ENCODE measurements around the gene FMN1. TPM values are rescaled to one million over a fixed set of nuclear protein-coding genes. Genes with fewer than 3 reads are reported as not detected.

The FMN1 gene
- polyA plus RNA-seq, 1 donor from 2014 or later = 0.40 TPM

GRCh38 chr15:33150431-33150941 lies 44.0 kb downstream of the FMN1 start:
- Histone ChIP-seq H3K27ac (ENCODE audit: low read length) (no peak overlapping the region), H3F3A (ENCODE audit: insufficient read depth, low read length, poor library complexity, severe bottlenecking) (no peaks in the 10 kb centered on the region), H3K9me2 (ENCODE audit: insufficient read depth, low read length) (no peaks in the 10 kb centered on the region), H3K9me3 (ENCODE audit: low read length) (no peaks in the 10 kb centered on the region), H4K20me1 (ENCODE audit: insufficient read depth) (no peaks in the 10 kb centered on the region), H3K79me2 (replicated peaks; ENCODE audit: insufficient read depth, low read length) (no peaks in the 10 kb centered on the region), H3K4me2 (ENCODE audit: low read length) (no peak overlapping the region), H3K27me3 (ENCODE audit: insufficient read depth, low read depth, low read length) (no peaks in the 10 kb centered on the region), H3K9ac (ENCODE audit: low read length) (no peak overlapping the region), H3K36me3 (ENCODE audit: insufficient read depth, low read length) (no peaks in the 10 kb centered on the region), H3K4me3 (ENCODE audit: low read length) (no peak overlapping the region), H2AFZ (ENCODE audit: low read depth, low read length) (no peak overlapping the region)
- no peak for TF ChIP-seq TAF1 (IDR thresholded peaks at IDR 0.05; ENCODE audit: low read depth)
- TF ChIP-seq EP300 (conservative IDR thresholded peaks at IDR 0.05; ENCODE audit: poor library complexity, severe bottlenecking) = no peak
- TF ChIP-seq REST (IDR thresholded peaks at IDR 0.05; ENCODE audit: borderline replicate concordance) = no peak

- H3K9me3 ChIP-seq (ENCODE audit: low read length) = no peaks in the 10 kb centered on the region
- TF ChIP-seq RAD21 (conservative IDR thresholded peaks at IDR 0.05) (no peak), POLR2AphosphoS5 (IDR thresholded peaks at IDR 0.05) (no peak), TAF1 (IDR thresholded peaks at IDR 0.05; ENCODE audit: low read depth) (no peak), MXI1 (conservative IDR thresholded peaks at IDR 0.05; ENCODE audit: poor library complexity, severe bottlenecking) (no peak), EZH2 (IDR thresholded peaks at IDR 0.05; ENCODE audit: borderline replicate concordance, insufficient read depth, low read length, poor library complexity, severe bottlenecking) (no peak), REST (IDR thresholded peaks at IDR 0.05; ENCODE audit: borderline replicate concordance) (no peak), CTCF (IDR thresholded peaks at IDR 0.05; ENCODE audit: poor library complexity, severe bottlenecking) (no peak), SMC3 (conservative IDR thresholded peaks at IDR 0.05; ENCODE audit: poor library complexity) (no peak), EP300 (conservative IDR thresholded peaks at IDR 0.05; ENCODE audit: poor library complexity, severe bottlenecking) (no peak)
- no peaks in the 10 kb centered on the region for H3K36me3 ChIP-seq (ENCODE audit: insufficient read depth, low read length)
- H4K20me1 ChIP-seq (ENCODE audit: insufficient read depth) = no peaks in the 10 kb centered on the region
- H2AFZ ChIP-seq (ENCODE audit: low read depth, low read length) = no peak overlapping the region
- no peak overlapping the region for H3K4me3 ChIP-seq (ENCODE audit: low read length)
- H3K9ac ChIP-seq (ENCODE audit: low read length) = no peak overlapping the region
- no peaks in the 10 kb centered on the region for H3K27me3 ChIP-seq (ENCODE audit: insufficient read depth, low read depth, low read length)
- no peaks in the 10 kb centered on the region for H3F3A ChIP-seq (ENCODE audit: insufficient read depth, low read length, poor library complexity, severe bottlenecking)
- no peak overlapping the region for H3K27ac ChIP-seq (ENCODE audit: low read length)
- H3K4me2 ChIP-seq (ENCODE audit: low read length) = no peak overlapping the region
- no peaks in the 10 kb centered on the region for H3K79me2 ChIP-seq (replicated peaks; ENCODE audit: insufficient read depth, low read length)
- H3K9me2 ChIP-seq (ENCODE audit: insufficient read depth, low read length) = no peaks in the 10 kb centered on the region
Observed at GRCh38 chr15:33149919-33150318, 44.6 kb downstream of the FMN1 start.
